Peyer's patch (tissue), 4 donors: Measurements from ENCODE around the gene ABCC8. TPM values are rescaled to one million over a fixed set of nuclear protein-coding genes. Genes with fewer than 3 reads are reported as not detected.
A peak's percentile ranks its signal among the peaks of the same experiment; 100 is the strongest.

Source experiments
- DNase-seq, 3 donors: peaks; one replicate each; pipeline ENCODE4 v3.0.0-alpha.2; 2017 to 2019
- H3K27ac ChIP-seq, 4 donors: fragments of 200-600 bp; sonication (generic); one replicate each; pipeline ENCODE4 v1.5.1; 2016 to 2019
- H3K27me3 ChIP-seq, 2 donors: fragments of 200-600 bp; sonication (generic); one replicate each; pipeline ENCODE4 v1.5.1; 2019
- H3K36me3 ChIP-seq, 3 donors: fragments of 200-600 bp; sonication (generic); one replicate each; pipeline ENCODE4 v1.5.1; 2016 to 2019
- H3K4me1 ChIP-seq, 4 donors: fragments of 200-600 bp; sonication (generic); one replicate each; pipeline ENCODE4 v1.5.1; 2016 to 2019
- H3K4me3 ChIP-seq, 4 donors: fragments of 200-600 bp; sonication (generic); 1 replicate in 3 of 4; 2 replicates in 1 of 4; pipeline ENCODE4 v1.5.1; 2016 to 2019; ENCODE audit warnings: mild to moderate bottlenecking in 1 of 4
- H3K9me3 ChIP-seq, 4 donors: fragments of 200-600 bp; sonication (generic); one replicate each; pipeline ENCODE4 v1.5.1; 2016 to 2019; ENCODE audit warnings: mild to moderate bottlenecking in 1 of 4
- POLR2A ChIP-seq, 2 donors: fragments of 450-650 bp; IDR thresholded peaks; one replicate each; pipeline ENCODE4 v1.5.1; 2017; ENCODE audit warnings: antibody characterized with exemption in 2 of 2, mild to moderate bottlenecking in 2 of 2, moderate library complexity in 2 of 2
- total RNA-seq, 4 donors: library from RNA; depleted of rRNA; stranded (reverse); fragments of >200 nt; gene quantifications; one replicate each; pipeline ENCODE4 v1.1.0, GENCODE V29; 2016
- TF ChIP-seq, protein P1 (sequence below), 6 experiments: fragments of 450-650 bp in 4 of 6; fragments of 200-600 bp in 2 of 6; sonication (generic) in 1 of 6; IDR thresholded peaks; one replicate each; pipeline ENCODE4 v1.5.1; 2017 to 2019; ENCODE audit warnings: antibody characterized with exemption in 6 of 6, mild to moderate bottlenecking in 3 of 6, moderate library complexity in 1 of 6

The ABCC8 gene
- total RNA-seq, 4 donors from 2014 or later = 7.4 to 301 (median 19.2) TPM

DNA sequence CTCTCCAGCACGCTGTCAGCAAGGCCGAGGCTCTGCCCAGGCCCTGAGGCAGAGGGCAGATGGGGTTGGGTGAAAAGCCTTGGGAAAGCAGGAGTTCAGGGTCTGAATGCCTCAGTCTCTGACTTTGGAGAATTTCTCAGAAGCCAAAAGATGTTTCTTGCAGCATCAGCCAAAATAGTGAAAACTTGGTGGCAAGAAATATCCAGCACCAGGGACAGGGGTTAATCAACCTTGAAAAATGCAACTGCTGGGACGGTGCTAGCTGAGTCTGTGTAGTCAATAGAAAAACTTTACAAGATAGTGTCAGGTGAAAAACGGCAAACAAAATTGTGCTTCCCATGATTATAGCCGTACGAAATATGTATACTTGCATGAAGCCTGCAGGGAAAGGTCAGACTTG is 1.4 kb upstream of the ABCC8 start:
- H3K9me3 ChIP-seq = no peaks in the 10 kb centered on the region
- no peak for DNase-seq
- no peaks in the 10 kb centered on the region for H3K36me3 ChIP-seq
- peaks cover 0 to 11% (median 0%) of the 10 kb centered on the region in 4 donors for H3K4me1 ChIP-seq
- TF ChIP-seq, protein P1, sequence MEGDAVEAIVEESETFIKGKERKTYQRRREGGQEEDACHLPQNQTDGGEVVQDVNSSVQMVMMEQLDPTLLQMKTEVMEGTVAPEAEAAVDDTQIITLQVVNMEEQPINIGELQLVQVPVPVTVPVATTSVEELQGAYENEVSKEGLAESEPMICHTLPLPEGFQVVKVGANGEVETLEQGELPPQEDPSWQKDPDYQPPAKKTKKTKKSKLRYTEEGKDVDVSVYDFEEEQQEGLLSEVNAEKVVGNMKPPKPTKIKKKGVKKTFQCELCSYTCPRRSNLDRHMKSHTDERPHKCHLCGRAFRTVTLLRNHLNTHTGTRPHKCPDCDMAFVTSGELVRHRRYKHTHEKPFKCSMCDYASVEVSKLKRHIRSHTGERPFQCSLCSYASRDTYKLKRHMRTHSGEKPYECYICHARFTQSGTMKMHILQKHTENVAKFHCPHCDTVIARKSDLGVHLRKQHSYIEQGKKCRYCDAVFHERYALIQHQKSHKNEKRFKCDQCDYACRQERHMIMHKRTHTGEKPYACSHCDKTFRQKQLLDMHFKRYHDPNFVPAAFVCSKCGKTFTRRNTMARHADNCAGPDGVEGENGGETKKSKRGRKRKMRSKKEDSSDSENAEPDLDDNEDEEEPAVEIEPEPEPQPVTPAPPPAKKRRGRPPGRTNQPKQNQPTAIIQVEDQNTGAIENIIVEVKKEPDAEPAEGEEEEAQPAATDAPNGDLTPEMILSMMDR (IDR thresholded peaks at IDR 0.05) = no peak
- no peak for TF ChIP-seq POLR2A (IDR thresholded peaks at IDR 0.05)
- H3K27ac ChIP-seq = no peak overlapping the region
- peaks cover 0 to 12% of the 10 kb centered on the region in 2 donors for H3K27me3 ChIP-seq
- H3K4me3 ChIP-seq = no peak overlapping the region

DNA sequence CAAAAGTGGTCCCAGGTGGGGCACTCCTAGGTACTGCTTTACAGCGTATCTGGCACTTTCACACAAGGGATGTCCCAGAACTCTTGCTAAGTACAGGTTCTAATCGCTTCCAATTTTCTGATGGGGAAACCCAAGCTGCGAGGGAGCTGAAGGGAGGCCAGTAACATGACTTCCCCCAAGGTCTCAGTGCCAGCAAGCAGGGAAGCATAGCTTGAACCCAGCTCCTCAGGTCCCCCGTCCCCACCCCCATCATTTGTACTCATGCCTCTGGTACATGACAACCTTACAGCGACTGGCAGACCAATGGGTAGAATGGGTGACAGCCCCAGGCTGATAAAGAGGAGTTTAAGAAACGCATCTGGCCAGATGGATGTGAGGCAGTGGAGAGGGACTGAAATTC is 716 bp upstream of the ABCC8 start:
- H3K4me1 ChIP-seq = peaks cover 0 to 11% (median 0%) of the 10 kb centered on the region in 4 donors
- H3K27ac ChIP-seq = no peak overlapping the region
- DNase-seq = no peak
- peaks cover 0 to 12% of the 10 kb centered on the region in 2 donors for H3K27me3 ChIP-seq
- no peak overlapping the region for H3K4me3 ChIP-seq
- no peak for TF ChIP-seq POLR2A (IDR thresholded peaks at IDR 0.05)
- TF ChIP-seq, protein P1 (IDR thresholded peaks at IDR 0.05) = no peak
- H3K9me3 ChIP-seq = no peaks in the 10 kb centered on the region
- H3K36me3 ChIP-seq = no peaks in the 10 kb centered on the region

GRCh38 chr11:17477084-17477333 is 364 bp upstream of the ABCC8 start:
- Histone ChIP-seq H3K4me1 (peaks cover 0 to 11% (median 0%) of the 10 kb centered on the region in 4 donors), H3K27ac (no peak overlapping the region), H3K4me3 (no peak overlapping the region), H3K36me3 (no peaks in the 10 kb centered on the region), H3K27me3 (peaks cover 0 to 12% of the 10 kb centered on the region in 2 donors), H3K9me3 (no peaks in the 10 kb centered on the region)
- no peak for DNase-seq
- TF ChIP-seq, protein P1 (IDR thresholded peaks at IDR 0.05) = no peak
- TF ChIP-seq POLR2A (IDR thresholded peaks at IDR 0.05) = no peak

DNA sequence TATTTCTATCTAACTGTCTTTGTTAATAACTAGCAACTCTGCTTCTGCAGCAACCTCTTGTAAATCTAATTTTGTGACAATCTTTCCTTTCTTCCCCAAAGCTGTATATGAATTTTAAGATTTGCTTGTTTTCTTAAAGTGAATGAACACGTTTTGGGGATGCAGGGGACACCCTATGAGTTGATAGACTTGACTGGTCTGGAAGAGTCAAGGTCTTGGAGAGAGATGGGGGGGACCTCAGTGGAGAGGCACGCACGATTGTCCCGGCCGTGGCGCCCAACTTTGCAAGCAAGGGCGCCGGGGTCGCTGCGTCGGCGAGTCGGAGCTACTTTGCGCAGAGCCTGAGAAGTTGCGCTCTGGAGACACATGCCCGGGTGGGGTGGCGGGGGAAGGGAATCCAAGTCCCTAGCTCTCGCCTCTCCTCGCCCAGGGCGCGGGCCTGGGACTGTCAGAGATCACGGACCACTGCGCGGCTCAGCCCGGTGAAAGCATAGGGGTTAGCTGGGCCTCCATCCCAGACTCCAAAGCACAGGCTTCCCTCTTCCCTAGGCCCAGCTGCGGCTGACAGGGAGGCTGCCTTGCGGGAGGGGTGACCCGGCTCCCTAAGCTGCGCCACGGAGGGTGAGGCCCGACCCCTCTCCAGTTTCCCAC is 854 bp downstream of the ABCC8 start:
- Histone ChIP-seq H3K27ac (no peak overlapping the region), H3K4me1 (peaks cover 0 to 11% (median 0%) of the 10 kb centered on the region in 4 donors), H3K27me3 (peaks cover 0 to 12% of the 10 kb centered on the region in 2 donors), H3K9me3 (no peaks in the 10 kb centered on the region), H3K4me3 (peak overlapping the region in 2 of 4 donors; percentile 34 to 36), H3K36me3 (no peaks in the 10 kb centered on the region)
- no peak for TF ChIP-seq POLR2A (IDR thresholded peaks at IDR 0.05)
- TF ChIP-seq, protein P1 (IDR thresholded peaks at IDR 0.05) = no peak
- DNase-seq = no peak

DNA sequence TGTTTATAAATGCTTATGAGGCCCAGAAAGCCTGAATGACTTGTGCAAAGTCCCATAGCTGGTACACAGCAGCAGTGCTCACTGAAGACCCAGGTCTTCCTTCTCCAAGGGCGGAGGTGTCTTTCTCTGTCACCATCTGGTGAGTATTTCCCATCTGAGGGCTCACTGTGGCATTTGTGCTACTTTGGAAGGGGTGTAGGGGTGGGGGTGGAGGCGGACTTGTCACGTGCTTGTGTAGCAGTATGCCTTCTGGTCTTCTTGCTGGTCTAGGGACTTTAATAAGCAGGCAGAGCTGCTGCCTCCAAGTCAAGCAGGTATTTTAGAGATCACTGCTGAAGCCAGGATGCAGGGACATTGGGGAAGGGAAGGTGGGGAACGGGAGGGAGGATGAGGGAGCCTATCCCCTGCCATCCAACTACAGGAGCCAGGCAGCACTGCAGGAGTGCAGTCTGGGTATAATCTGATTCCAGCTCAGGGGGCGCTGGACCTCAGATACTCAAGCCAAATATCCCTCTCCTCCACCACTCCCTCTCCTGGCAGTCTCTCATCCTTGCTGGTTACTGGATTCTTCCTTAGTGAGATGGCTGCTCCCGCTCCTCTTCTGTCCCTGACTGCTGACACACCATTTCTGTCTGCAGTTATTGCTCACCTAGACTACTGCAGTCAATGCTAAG is 3.4 kb downstream of the ABCC8 start:
- DNase-seq = no peak
- Histone ChIP-seq H3K36me3 (no peaks in the 10 kb centered on the region), H3K27me3 (peaks cover 0 to 12% of the 10 kb centered on the region in 2 donors), H3K4me3 (no peak overlapping the region), H3K9me3 (no peaks in the 10 kb centered on the region), H3K27ac (no peak overlapping the region), H3K4me1 (peaks cover 0 to 11% (median 0%) of the 10 kb centered on the region in 4 donors)
- TF ChIP-seq, protein P1 (IDR thresholded peaks at IDR 0.05) = peak in 1 of 6 experiments; percentile 10
- TF ChIP-seq POLR2A (IDR thresholded peaks at IDR 0.05) = no peak
